Mesothelial cell of epicardium (in vitro differentiated cells): Measurements from ENCODE around the gene TMEM250. TPM values are rescaled to one million over a fixed set of nuclear protein-coding genes. Genes with fewer than 3 reads are reported as not detected.

Experiments
- DNase-seq, 2 experiments: peaks; one replicate each; pipeline ENCODE4 v3.0.0; 2021; ENCODE audit warnings: low spot score in 2 of 2; ENCODE audit not compliant: unreplicated experiment in 2 of 2
- H3K27ac Mint-ChIP-seq: 2 replicates; pipeline ENCODE4 v1.8.0; 2021; ENCODE audit warnings: mixed read lengths
- H3K27me3 Mint-ChIP-seq: 2 replicates; pipeline ENCODE4 v1.8.0; 2021; ENCODE audit warnings: low read depth, mixed read lengths
- H3K36me3 Mint-ChIP-seq: 2 replicates; pipeline ENCODE4 v1.8.0; 2021; ENCODE audit warnings: mixed read lengths
- H3K4me1 Mint-ChIP-seq: 2 replicates; pipeline ENCODE4 v1.8.0; 2021; ENCODE audit warnings: mixed read lengths
- H3K4me3 Mint-ChIP-seq: 2 replicates; pipeline ENCODE4 v1.8.0; 2021; ENCODE audit warnings: mild to moderate bottlenecking, moderate library complexity, mixed read lengths
- H3K9me3 Mint-ChIP-seq: 2 replicates; pipeline ENCODE4 v1.8.0; 2021; ENCODE audit warnings: mixed read lengths
- CTCF ChIP-seq: fragments of 200-600 bp; sonication (generic); IDR thresholded peaks from one replicate; pipeline ENCODE4 v1.5.0; 2021; ENCODE audit warnings: antibody characterized with exemption; ENCODE audit not compliant: unreplicated experiment
- total RNA-seq: library from RNA; stranded (reverse); gene quantifications from 3 replicates; pipeline ENCODE4 v1.2.1, GENCODE V29; 2021

The TMEM250 gene
- total RNA-seq, 1 donor from 2014 or later, result 35.3 TPM

DNA sequence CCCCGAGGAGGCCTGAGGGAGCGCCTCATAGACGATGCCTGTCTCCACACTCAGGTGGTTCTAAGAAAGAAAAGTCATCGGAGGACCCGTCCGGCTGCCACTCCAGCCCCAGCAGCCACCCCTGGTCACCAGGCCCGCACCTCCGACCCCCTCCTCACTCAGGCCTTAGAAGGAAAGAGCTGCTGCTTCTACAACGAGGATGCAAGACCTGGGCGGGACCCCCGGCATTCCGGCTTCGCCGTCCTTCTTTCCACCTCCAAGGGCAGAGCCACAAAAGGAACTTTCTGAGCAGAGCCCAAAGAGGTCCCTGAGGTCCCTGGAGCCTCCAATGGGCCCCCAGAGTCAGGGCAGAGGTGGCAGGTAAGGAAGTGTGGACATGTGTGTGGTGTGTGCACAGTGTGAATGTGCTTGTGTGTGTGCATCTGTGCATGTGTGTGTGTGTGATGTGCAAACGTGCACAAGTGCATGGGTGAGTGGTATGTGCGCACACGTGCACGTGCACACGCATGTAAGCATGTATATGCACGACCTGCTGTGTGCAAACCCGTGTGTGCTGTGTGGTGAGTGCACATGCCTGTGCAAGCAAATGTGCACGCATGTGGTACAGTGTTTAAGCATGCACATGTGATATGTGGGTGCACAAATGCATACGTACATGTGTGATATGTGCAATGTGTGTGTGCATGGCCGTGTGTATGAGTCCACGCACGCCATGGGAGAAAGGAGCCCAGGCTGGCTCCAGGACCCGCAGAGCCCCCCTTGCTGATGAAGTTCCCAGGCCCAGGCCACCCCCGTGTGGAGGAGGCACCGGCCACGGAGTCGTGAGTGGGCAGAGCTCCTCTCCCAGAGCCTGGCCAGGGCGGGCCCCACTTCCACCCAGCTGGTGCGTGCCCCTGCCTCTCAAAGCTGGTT, 27.7 kb upstream of the TMEM250 start:
- H3K4me3 Mint-ChIP-seq, result no peak overlapping the region
- TF ChIP-seq CTCF, result no peak

DNA sequence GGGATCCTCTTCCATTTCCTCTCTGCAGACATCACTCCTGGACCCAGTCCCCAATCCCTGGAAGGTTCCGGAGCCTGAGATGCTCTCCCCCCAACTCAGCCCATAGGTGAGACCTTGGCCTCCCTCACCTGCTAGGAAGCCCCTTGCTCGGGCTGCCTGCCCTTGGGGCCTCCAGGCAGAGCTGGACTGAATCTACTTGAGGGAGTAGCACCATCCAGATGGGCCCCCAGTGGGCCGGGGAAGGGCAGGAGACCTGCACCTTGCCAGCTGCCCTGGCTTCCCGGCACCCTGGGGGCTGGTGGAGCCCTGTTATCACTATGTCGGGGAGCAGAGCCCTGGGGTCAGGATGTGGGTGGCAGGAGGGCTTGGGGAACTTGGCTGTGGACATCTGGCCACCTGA, 26.9 kb upstream of the TMEM250 start:
- peak in 1 of 2 experiments; percentile 13 for DNase-seq
- no peak overlapping the region for H3K4me3 Mint-ChIP-seq

More for the DNA sequence above, 27.7 kb upstream of the TMEM250 start:
- peak in 1 of 2 experiments; percentile 13 for DNase-seq
- Mint-ChIP-seq H3K36me3 (no peaks in the 10 kb centered on the region), H3K4me1 (peaks cover 1% of the 10 kb centered on the region), H3K9me3 (no peaks in the 10 kb centered on the region), H3K27me3 (peaks cover 8% of the 10 kb centered on the region), H3K27ac (no peak overlapping the region)

GRCh38 chr9:136144450-136144849, 25.8 kb upstream of the TMEM250 start:
- H3K4me1 Mint-ChIP-seq, result peaks cover 1% of the 10 kb centered on the region
- peaks cover 7% of the 10 kb centered on the region for H3K27me3 Mint-ChIP-seq
- peak in 1 of 2 experiments; percentile 7 for DNase-seq
- H3K36me3 Mint-ChIP-seq, result no peaks in the 10 kb centered on the region
- H3K9me3 Mint-ChIP-seq, result no peaks in the 10 kb centered on the region
- H3K4me3 Mint-ChIP-seq, result no peak overlapping the region
- no peak overlapping the region for H3K27ac Mint-ChIP-seq
- TF ChIP-seq CTCF, result no peak

More for the DNA sequence above, 26.9 kb upstream of the TMEM250 start:
- no peak overlapping the region for H3K27ac Mint-ChIP-seq
- TF ChIP-seq CTCF, result no peak
- H3K9me3 Mint-ChIP-seq, result no peaks in the 10 kb centered on the region
- no peaks in the 10 kb centered on the region for H3K36me3 Mint-ChIP-seq
- peaks cover 1% of the 10 kb centered on the region for H3K4me1 Mint-ChIP-seq
- H3K27me3 Mint-ChIP-seq, result peaks cover 8% of the 10 kb centered on the region

- Mint-ChIP-seq H3K27ac (no peak overlapping the region), H3K4me3 (no peak overlapping the region), H3K27me3 (peaks cover 10% of the 10 kb centered on the region), H3K9me3 (no peaks in the 10 kb centered on the region), H3K4me1 (peaks cover 1% of the 10 kb centered on the region), H3K36me3 (no peaks in the 10 kb centered on the region)
- peak in 1 of 2 experiments; percentile 19 for DNase-seq
- TF ChIP-seq CTCF, result peak; percentile 25
These were observed 24.7 kb upstream of the TMEM250 start for GRCh38 chr9:136143215-136144001.

DNA sequence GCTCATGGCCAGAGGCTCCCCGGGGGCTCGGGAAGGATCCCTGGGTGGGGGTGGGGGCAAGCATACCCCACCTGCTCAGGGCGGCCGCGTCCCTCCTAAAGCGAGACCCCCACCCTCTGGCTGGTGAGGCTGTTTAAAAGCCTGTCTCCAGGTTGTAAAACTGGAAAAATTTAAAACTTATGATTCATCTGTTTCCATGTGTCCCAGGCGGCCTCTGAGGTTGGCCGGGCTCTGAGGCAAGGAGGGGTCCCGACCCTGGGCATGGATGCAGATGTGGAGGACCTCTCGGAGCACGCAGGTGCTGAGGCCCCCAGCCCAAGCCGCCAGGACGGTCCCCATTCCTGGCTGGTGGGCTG, 24.2 kb upstream of the TMEM250 start:
- Mint-ChIP-seq H3K9me3 (no peaks in the 10 kb centered on the region), H3K27ac (no peak overlapping the region), H3K36me3 (no peaks in the 10 kb centered on the region), H3K4me1 (no peaks in the 10 kb centered on the region), H3K4me3 (no peak overlapping the region), H3K27me3 (peaks cover 12% of the 10 kb centered on the region)
- DNase-seq, result no peak
- no peak for TF ChIP-seq CTCF
